HG02763 (cell line): Measurements from ENCODE around the gene CISH.

ENCODE experiments used
- ATAC-seq: cut with Tn5 transposase; IDR thresholded peaks from one replicate; pipeline ENCODE4 v1.9.1; 2021; ENCODE audit warnings: mild to moderate bottlenecking, moderate library complexity; ENCODE audit not compliant: unreplicated experiment

The CISH gene

DNA sequence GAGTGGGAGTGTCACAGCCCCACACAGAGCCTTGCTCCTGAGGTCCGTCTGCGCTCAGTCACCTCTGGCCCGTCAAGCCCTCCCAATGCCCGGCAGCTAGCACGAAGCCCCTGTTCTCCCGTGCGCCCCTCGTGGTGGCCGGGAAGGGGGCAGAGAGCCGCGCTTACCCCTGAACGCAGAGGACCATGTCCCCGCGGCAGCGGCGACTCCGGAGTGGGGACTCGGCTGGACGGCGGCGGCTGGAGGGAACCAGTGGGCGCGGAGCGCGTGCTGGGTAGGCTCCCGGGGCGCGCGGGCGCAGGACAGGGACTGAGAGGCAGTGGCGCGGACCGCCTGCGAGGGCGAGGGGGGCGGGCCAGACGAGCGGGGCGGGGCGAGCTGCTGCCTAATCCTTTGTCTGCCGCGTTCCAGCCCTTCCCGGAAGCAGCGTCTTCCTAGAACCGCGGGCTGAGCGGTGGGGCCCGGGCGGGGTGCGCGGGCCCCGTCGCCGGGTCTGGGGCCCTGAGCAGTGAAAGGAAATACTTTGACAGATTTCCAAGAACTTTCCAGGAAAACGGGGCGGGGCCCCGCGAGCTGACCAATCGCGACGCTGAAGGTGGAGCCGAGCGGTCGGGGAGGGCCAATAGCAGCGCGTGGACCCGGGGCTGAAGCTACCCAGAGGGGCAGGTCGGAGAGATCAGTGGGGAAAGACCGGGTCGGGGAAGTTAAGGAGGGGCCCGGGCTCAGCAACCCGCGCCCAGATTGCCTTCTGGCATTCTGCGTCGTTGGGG is at the start of gene CISH:
TSS of gene CISH (minus strand) at position 311 of the 770 bp plus-strand sequence. CDS start at position 187, 124 bp downstream.
- ATAC-seq, result peak; percentile 71

GRCh38 chr3:50660386-50660785 is 48.8 kb upstream of the CISH start:
- no peak for ATAC-seq

DNA sequence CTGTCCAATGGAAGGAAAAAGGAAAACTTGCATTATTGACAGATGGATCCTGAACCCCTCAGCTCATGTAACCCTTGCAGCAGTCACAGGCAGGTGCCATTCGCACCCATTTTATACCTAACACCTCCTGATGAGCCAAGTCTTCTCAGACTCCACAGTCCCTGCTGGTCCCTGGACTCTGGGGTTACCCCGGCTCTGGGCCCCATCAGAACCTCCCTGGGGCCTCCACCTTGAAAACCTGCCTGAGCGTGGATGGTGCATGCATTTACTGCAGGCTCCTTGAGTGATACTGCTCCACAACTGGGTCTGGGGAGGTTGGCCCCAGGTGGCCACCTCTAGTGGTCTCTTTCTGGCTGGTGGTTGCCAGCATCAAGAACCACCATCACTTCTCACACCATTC is 47.3 kb upstream of the CISH start:
- ATAC-seq, result no peak

- ATAC-seq, result no peak
Observed at GRCh38 chr3:50658416-50658815, 46.8 kb upstream of the CISH start.

GRCh38 chr3:50657816-50658215 is 46.2 kb upstream of the CISH start:
- ATAC-seq, result no peak

DNA sequence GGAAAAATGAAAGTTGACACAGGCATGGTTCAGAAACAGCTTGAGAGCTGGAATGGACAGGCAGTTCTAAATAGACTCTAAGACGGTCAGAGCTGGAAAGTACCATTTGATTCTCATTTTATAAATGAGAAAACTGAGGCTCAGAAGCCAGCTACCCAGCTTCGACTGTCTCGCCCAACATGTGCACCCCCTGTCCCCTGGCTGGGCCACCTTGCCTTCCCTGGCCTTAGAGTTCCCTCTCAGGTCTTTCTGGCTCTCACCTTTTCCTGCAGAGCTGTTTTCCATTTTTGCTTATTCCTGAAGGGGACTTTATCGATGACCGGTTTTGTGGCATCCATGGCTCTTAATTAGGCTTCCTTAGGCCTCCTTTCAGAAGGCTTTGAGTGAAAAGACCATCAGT is 45.8 kb upstream of the CISH start:
- no peak for ATAC-seq

DNA sequence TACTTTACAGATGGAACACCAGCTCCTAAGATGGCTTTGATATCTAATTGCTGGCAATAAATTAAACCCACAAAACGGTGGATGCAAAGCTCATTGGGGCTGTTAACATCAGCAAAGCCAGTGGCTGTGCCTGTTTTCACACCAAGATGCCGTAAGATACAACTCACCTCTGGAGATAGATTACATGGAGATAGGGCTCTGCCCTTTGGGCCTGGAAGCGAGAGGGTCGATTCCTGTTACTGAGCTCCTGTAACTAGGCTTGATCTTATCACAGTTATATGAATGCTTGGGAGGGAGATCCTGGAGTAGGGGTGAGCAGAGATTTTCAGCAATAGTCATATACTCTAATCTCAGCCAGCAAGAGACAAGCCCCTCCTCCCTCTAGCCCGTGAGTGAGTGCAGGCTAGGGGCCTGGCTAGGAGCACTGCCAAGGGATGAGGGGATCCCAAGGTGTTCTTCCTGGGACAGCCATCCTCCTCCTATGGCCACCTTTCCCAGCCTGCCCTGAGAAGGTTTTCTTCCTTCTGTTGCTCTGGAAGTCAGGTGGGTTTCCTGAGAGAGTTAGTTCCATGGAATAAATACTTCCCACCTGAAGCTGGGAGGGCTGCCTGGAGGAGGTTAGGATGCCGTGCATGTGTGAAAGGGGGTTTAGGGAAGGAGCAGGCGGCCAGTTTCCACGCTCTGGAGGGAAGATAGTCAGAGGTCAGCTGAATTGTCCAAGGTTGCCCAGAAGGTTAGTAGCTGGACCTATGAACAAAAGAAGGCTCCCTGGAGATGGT is 45.0 kb upstream of the CISH start:
- ATAC-seq, result no peak

GRCh38 chr3:50655009-50655830 is 43.6 kb upstream of the CISH start:
- ATAC-seq, result no peak

DNA sequence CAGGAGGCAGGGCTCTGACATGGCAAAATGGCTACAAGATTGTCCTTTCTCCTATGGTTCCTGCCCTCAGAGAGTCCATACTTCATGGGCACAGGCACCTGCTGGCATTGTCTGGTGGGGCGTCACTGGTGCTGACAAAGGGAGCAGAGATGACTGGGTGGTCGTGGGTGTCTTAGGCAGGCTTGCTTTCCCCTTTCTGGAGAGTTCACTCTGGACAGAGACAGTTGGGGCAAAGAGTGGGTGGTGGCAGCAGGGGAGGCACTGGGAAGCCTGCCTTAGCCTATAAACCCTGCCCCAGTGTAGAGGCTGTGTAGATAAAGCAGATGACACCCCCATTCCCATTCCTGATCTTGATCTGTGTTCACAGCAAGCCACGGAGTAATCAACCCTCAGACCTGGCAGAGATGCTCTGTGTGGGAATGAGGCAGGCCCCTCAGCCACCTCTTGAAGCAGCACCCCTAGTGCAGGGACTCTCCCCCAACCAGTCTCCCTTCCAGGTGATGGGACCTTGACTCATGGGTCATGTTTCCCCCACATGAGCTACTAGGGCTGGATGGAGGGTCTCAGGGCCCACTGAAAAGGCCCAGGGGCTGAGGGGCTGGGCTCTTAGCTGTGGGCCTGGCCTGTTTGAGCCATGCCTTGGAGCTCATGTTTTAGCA is 42.5 kb upstream of the CISH start:
- ATAC-seq, result no peak

- no peak for ATAC-seq
Observed at GRCh38 chr3:50652709-50653108, 41.1 kb upstream of the CISH start.

GRCh38 chr3:50651920-50652529 is 40.5 kb upstream of the CISH start:
- no peak for ATAC-seq

DNA sequence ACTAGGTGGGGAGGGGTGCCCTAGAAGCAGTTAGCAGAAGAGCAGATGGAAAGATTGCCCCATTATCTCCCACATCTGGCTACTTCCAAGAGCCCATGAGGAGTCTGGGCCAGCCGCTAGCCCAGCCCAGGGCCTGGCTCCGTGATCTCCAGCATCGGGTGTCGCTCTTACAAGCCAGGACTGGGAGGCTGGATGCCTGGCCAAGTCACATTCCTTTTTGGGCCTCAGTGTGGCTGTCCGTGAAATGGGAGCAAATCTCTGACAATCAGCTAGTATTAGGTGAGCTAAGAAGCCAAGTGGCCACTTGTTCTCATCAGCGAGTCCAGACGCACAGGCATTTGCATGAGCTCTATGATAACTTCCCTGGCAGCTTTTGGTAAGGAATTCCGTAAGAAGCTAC is 39.9 kb upstream of the CISH start:
- ATAC-seq, result no peak

DNA sequence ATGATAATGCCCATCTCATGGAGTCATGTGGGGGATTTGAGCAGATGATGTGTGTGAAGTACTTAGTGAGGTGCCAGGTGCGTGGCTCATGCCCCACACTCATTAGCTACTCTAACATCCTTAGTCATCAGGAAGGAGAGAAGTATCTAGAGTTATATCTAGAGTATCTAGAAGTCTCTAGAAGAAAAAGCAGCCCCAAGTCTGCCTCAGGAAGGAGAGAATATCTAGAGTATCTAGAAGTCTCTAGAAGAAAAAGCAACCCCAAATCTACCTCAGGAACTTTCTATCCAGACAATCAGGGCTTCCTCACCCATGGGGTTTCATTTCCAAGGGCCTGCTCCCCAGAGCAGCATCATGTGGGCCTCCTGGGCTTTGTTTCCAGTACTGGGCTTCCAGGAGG is 38.4 kb upstream of the CISH start:
- ATAC-seq, result no peak

DNA sequence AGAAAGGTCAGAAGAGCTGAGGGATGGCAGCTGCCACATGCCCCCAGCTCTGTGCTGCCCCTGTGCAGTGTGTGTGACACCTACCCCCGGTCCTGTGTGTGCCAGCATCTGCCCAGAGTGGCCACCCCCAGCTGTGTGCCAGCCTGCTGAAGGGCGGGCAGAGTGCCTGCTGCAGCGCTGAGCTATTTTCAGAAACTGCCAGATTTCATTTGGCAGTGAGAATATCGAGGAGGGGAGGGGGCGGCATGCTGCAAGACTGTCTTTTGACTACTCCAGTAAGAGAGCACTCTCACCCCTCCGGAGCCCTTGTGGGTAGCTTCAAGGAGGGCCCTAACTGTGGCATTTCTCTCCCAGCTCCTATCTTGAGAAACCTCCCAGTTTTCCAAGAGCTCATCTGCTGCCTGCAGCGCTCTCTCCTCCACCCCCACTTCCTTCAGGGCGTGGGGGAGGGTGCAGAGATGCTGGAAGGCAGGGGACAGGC is 37.9 kb upstream of the CISH start:
- ATAC-seq, result no peak

GRCh38 chr3:50648944-50649343 is 37.4 kb upstream of the CISH start:
- no peak for ATAC-seq

- ATAC-seq, result no peak
Observed at GRCh38 chr3:50648313-50648712, 36.7 kb upstream of the CISH start.

GRCh38 chr3:50645378-50645777 is 33.8 kb upstream of the CISH start:
- ATAC-seq, result no peak

DNA sequence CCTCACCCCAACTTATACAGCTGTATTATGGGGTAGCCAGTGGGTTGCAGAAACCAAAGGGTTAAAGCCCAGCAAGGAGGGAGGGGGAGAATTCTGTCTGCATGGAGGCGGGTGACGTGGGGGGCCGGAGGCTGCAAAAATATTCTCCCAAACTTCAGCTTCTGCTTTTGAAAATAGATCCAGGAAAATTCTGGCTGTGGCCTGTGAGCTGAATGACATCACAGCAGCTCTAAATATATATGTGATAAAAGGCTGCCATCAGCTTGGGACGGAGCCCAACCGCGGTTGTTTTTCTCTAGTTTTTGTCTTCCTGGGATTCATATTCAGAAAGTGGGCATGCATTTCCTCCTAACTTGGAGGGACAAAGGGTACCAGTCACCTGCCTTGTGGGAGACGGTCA is 33.0 kb upstream of the CISH start:
- ATAC-seq, result no peak

GRCh38 chr3:50642382-50642781 is 30.8 kb upstream of the CISH start:
- ATAC-seq, result no peak

GRCh38 chr3:50639055-50639494 is 27.5 kb upstream of the CISH start:
- ATAC-seq, result no peak
